Ishikawa (cell line): ENCODE data around the gene ACP7.

Source experiments
- CEBPB ChIP-seq: IDR thresholded peaks from 2 replicates; pipeline ENCODE4 v1.6.1; 2012
- CREB1 ChIP-seq: IDR thresholded peaks from 2 replicates; pipeline ENCODE4 v1.6.1; 2012; ENCODE audit warnings: low read depth
- EP300 ChIP-seq: IDR thresholded peaks from 2 replicates; pipeline ENCODE4 v1.6.1; 2012; ENCODE audit warnings: borderline replicate concordance
- FOXM1 ChIP-seq: IDR thresholded peaks from 2 replicates; pipeline ENCODE4 v1.6.1; 2012; ENCODE audit warnings: low read depth, borderline replicate concordance
- NFIC ChIP-seq: IDR thresholded peaks from 2 replicates; pipeline ENCODE4 v1.6.1; 2012
- TAF1 ChIP-seq: IDR thresholded peaks from 2 replicates; pipeline ENCODE4 v1.6.1; 2012; ENCODE audit warnings: low read depth, mild to moderate bottlenecking
- TCF12 ChIP-seq: IDR thresholded peaks from 2 replicates; pipeline ENCODE4 v1.6.1; 2012; ENCODE audit warnings: low read depth
- TEAD4 ChIP-seq: IDR thresholded peaks from 2 replicates; pipeline ENCODE4 v1.6.1; 2012
- YY1 ChIP-seq: IDR thresholded peaks from 2 replicates; pipeline ENCODE4 v1.6.1; 2012; ENCODE audit warnings: low read depth
- ZBTB7A ChIP-seq: IDR thresholded peaks from 2 replicates; pipeline ENCODE4 v1.6.1; 2012; ENCODE audit warnings: low read depth
- TF ChIP-seq, protein P1 (sequence below): IDR thresholded peaks from 2 replicates; pipeline ENCODE4 v1.6.1; 2012; ENCODE audit warnings: low read depth, mild to moderate bottlenecking
- TF ChIP-seq, protein P2 (sequence below): IDR thresholded peaks from 2 replicates; pipeline ENCODE4 v1.6.1; 2012
- TF ChIP-seq, protein P3 (sequence below): IDR thresholded peaks from 2 replicates; pipeline ENCODE4 v1.6.1; 2012

DNA sequence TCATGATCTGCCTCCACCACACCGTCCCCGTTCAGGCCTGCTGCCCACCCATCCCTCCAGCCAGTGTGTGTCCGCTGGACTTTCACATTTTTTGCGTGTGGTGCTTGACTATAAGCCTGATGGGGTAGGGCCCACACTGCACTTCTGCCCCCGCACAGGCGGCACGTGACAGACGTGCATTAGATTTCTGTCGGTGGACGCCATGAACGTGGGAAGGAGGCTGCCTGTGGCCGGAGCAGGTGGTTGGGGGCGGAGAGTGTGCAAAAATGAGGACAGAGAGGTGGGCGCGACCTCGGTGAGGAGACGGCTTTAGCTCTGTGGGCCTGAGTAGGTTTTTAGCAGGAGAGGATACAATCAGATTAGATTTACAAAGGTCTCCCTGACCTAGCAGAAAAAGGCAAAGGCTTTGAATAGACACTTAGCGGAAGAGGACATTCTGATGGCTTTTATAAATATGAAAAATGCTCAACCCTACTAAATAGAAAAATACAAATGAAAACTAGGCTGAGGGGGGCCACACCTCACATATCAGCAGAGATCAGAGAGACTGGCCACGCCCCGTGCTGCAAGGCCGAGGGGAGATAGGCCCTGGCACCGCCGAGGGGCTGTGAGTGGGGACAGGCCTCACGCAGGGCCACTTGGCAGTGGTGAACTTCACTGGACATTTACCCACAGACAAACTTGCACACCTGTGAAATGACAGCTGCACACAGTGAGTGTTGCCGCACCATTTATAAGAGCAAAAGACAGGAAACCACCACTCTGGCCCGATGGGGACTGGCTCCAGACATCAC lies 66.8 kb downstream of the ACP7 start:
- no peak for TF ChIP-seq TAF1
- TF ChIP-seq YY1, result no peak
- no peak for TF ChIP-seq CREB1
- no peak for TF ChIP-seq EP300
- TF ChIP-seq TEAD4, result no peak
- TF ChIP-seq CEBPB, result no peak
- TF ChIP-seq, protein P1, sequence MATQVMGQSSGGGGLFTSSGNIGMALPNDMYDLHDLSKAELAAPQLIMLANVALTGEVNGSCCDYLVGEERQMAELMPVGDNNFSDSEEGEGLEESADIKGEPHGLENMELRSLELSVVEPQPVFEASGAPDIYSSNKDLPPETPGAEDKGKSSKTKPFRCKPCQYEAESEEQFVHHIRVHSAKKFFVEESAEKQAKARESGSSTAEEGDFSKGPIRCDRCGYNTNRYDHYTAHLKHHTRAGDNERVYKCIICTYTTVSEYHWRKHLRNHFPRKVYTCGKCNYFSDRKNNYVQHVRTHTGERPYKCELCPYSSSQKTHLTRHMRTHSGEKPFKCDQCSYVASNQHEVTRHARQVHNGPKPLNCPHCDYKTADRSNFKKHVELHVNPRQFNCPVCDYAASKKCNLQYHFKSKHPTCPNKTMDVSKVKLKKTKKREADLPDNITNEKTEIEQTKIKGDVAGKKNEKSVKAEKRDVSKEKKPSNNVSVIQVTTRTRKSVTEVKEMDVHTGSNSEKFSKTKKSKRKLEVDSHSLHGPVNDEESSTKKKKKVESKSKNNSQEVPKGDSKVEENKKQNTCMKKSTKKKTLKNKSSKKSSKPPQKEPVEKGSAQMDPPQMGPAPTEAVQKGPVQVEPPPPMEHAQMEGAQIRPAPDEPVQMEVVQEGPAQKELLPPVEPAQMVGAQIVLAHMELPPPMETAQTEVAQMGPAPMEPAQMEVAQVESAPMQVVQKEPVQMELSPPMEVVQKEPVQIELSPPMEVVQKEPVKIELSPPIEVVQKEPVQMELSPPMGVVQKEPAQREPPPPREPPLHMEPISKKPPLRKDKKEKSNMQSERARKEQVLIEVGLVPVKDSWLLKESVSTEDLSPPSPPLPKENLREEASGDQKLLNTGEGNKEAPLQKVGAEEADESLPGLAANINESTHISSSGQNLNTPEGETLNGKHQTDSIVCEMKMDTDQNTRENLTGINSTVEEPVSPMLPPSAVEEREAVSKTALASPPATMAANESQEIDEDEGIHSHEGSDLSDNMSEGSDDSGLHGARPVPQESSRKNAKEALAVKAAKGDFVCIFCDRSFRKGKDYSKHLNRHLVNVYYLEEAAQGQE, result no peak
- TF ChIP-seq, protein P2, sequence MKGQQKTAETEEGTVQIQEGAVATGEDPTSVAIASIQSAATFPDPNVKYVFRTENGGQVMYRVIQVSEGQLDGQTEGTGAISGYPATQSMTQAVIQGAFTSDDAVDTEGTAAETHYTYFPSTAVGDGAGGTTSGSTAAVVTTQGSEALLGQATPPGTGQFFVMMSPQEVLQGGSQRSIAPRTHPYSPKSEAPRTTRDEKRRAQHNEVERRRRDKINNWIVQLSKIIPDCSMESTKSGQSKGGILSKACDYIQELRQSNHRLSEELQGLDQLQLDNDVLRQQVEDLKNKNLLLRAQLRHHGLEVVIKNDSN, result no peak
- no peak for TF ChIP-seq FOXM1
- TF ChIP-seq, protein P3, sequence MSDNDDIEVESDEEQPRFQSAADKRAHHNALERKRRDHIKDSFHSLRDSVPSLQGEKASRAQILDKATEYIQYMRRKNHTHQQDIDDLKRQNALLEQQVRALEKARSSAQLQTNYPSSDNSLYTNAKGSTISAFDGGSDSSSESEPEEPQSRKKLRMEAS, result no peak
- no peak for TF ChIP-seq TCF12
- TF ChIP-seq NFIC, result no peak
- no peak for TF ChIP-seq ZBTB7A
